Stimulated activated naive B cell treated with anti-CD40 and anti-IgM and Interleukin-4, amounts not matched to agents 10 μg/mL and 1 μg/mL and 100 μg/mL, for 72 hours (primary cell): ENCODE measurements around the gene C2CD4C.
"Not testable (repeated sequence)": the region's sequence is repeated elsewhere in the genome, so short reads cannot be mapped to it uniquely, and the experiment has no call there.

ENCODE experiments used
- ATAC-seq, 2 donors: fragments of 150-1000 bp; cut with Tn5 transposase; replicated peaks; 2 replicates each; pipeline ENCODE4 v1.10.0; 2021; ENCODE audit warnings: moderate library complexity in 1 of 2
- DNase-seq: peaks from one replicate; pipeline ENCODE4 v3.0.0; 2021
- H3K27ac Mint-ChIP-seq: one replicate; pipeline ENCODE4 v1.8.0; 2022; ENCODE audit warnings: mild to moderate bottlenecking, mixed read lengths
- H3K27me3 Mint-ChIP-seq, 2 donors: one replicate each; pipeline ENCODE4 v1.8.0; 2022; ENCODE audit warnings: mixed read lengths in 2 of 2
- H3K36me3 Mint-ChIP-seq, 2 donors: one replicate each; pipeline ENCODE4 v1.8.0; 2022; ENCODE audit warnings: mixed read lengths in 2 of 2, mild to moderate bottlenecking in 1 of 2
- H3K4me1 Mint-ChIP-seq, 2 donors: one replicate each; pipeline ENCODE4 v1.8.0; 2022; ENCODE audit warnings: mixed read lengths in 2 of 2, mild to moderate bottlenecking in 1 of 2
- H3K4me3 Mint-ChIP-seq, 2 donors: one replicate each; pipeline ENCODE4 v1.8.0; 2022; ENCODE audit warnings: mild to moderate bottlenecking in 2 of 2, mixed read lengths in 2 of 2, moderate library complexity in 1 of 2
- H3K9me3 Mint-ChIP-seq, 2 donors: one replicate each; pipeline ENCODE4 v1.8.0; 2022; ENCODE audit warnings: mixed read lengths in 2 of 2, mild to moderate bottlenecking in 1 of 2

Gene C2CD4C

GRCh38 chr19:413756-414420, 4.9 kb upstream of the C2CD4C start:
- H3K9me3 Mint-ChIP-seq = no peaks in the 10 kb centered on the region

DNA sequence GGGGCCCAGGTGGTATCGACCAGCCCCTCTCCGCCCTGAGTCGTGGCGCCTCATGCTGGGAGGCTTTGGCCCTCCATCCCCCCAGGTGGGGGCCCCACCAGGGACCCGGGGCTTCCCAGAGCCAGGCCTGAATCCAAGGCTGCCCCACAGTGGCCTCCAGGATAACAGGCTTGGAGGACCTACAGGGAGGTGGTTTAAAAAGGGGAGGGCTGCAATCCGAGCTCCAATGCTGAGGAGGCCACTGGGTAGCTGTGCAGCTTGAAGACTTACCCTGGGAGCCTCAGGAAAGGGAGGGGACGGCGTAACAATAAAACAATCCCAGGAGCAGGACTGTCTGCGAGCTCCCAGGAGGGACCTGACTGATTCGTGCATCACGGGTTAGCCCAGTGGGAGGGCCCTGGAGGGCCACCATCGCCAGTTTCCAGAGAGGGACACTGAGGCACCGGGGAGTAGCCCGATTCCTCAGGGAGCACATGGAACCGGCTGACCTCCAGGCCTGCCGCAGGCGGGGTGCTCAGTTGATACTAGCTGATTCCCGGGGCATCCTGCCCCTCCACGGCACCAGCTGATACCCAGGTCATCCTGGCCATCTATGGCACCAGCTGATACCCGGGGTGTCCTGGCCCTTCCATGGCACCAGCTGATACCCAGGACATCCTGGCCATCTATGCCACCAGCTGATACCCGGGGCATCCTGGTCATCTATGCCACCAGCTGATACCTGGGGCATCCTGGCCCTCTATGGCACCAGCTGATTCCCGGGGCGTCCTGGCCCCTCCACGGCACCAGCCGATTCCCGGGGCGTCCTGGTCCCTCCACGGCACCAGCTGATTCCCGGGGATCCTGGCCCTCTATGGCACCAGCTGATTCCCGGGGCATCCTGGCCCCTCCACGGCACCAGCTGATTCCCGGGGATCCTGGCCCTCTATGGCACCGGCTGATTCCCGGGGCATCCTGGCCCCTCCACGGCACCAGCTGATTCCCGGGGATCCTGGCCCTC, 3.7 kb upstream of the C2CD4C start:
- Mint-ChIP-seq H3K4me1 (peaks cover 6% of the 10 kb centered on the region in 2 donors), H3K36me3 (no peaks in the 10 kb centered on the region)
- ATAC-seq = no peak

More at GRCh38 chr19:413756-414420, 4.9 kb upstream of the C2CD4C start:
- ATAC-seq = no peak
- no peaks in the 10 kb centered on the region for H3K36me3 Mint-ChIP-seq
- H3K4me3 Mint-ChIP-seq = no peak overlapping the region
- peaks cover 7 to 13% of the 10 kb centered on the region in 2 donors for H3K27me3 Mint-ChIP-seq
- no peak for DNase-seq
- H3K27ac Mint-ChIP-seq = no peak overlapping the region
- peaks cover 6% of the 10 kb centered on the region in 2 donors for H3K4me1 Mint-ChIP-seq

GRCh38 chr19:411723-412355, 2.9 kb upstream of the C2CD4C start:
- Mint-ChIP-seq H3K27ac (no peak overlapping the region), H3K9me3 (no peaks in the 10 kb centered on the region), H3K27me3 (peaks cover 7 to 22% of the 10 kb centered on the region in 2 donors), H3K4me3 (no peak overlapping the region), H3K36me3 (no peaks in the 10 kb centered on the region), H3K4me1 (peaks cover 6% of the 10 kb centered on the region in 2 donors)
- DNase-seq (no peak), ATAC-seq (no peak)

More for the DNA sequence above, 3.7 kb upstream of the C2CD4C start:
- DNase-seq = no peak
- Mint-ChIP-seq H3K9me3 (no peaks in the 10 kb centered on the region), H3K4me3 (no peak overlapping the region), H3K27ac (no peak overlapping the region), H3K27me3 (peaks cover 7 to 19% of the 10 kb centered on the region in 2 donors)

- not testable (repeated sequence) for H3K4me3 Mint-ChIP-seq, H3K27ac Mint-ChIP-seq, DNase-seq, H3K9me3 Mint-ChIP-seq, H3K36me3 Mint-ChIP-seq, ATAC-seq, H3K4me1 Mint-ChIP-seq
- peaks cover 7 to 26% of the 10 kb centered on the region in 2 donors for H3K27me3 Mint-ChIP-seq
These were observed 2.3 kb upstream of the C2CD4C start for GRCh38 chr19:411121-411722.

GRCh38 chr19:410243-410781, 1.4 kb upstream of the C2CD4C start:
- no peak for DNase-seq
- Mint-ChIP-seq H3K36me3 (no peaks in the 10 kb centered on the region), H3K4me3 (no peak overlapping the region), H3K27ac (no peak overlapping the region), H3K9me3 (no peaks in the 10 kb centered on the region), H3K4me1 (peaks cover 6% of the 10 kb centered on the region in 2 donors), H3K27me3 (peaks cover 7 to 35% of the 10 kb centered on the region in 2 donors)
- ATAC-seq = no peak

DNA sequence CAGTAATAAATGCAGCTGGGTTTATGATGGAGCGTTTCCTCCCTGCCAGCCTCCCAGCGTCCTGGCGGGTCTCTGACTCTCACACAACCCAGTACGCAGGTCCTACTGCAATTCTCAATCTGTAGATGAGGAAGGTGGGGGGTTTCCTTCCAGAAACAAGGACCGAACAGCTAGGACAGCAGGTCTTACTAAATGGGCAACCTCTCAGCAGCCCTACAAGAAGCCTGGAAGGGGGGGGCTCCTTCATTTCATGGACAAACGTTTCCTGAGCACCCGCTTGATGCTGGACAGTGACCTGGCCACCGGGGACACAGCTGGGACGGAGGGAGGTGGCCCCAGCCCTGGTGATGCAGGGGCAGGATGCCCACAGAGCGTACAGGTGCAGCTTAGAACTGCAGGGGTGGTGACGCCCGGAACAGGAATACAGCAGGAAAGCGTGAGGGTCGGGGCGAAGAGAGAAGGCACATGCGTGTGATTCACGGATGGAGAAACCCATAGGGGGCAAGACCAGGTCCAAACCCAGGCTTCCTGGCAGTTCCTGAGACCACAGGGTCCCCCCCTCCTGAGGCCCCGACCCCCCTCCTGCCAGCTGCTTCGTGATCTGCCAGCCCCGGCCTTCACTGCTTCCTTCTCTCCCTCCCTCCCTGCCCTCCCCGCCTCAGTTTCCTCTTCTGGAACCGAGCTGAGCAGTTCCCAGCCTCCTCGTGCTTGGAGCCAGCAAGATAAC, 732 bp upstream of the C2CD4C start:
- Mint-ChIP-seq H3K4me3 (peak overlapping the region; percentile 68 to 82), H3K4me1 (peaks cover 6% of the 10 kb centered on the region in 2 donors), H3K27me3 (peaks cover 7 to 39% of the 10 kb centered on the region in 2 donors), H3K36me3 (no peaks in the 10 kb centered on the region), H3K9me3 (no peaks in the 10 kb centered on the region), H3K27ac (peak overlapping the region; percentile 73)
- DNase-seq = no peak
- ATAC-seq = peak in 1 of 2 donors; percentile 52

GRCh38 chr19:408441-408901, 476 bp downstream of the C2CD4C start:
- Mint-ChIP-seq H3K4me1 (peaks cover 6 to 7% of the 10 kb centered on the region in 2 donors), H3K27me3 (peaks cover 11 to 44% of the 10 kb centered on the region in 2 donors), H3K4me3 (peak overlapping the region in 1 of 2 donors; percentile 22), H3K36me3 (no peaks in the 10 kb centered on the region), H3K27ac (no peak overlapping the region), H3K9me3 (no peaks in the 10 kb centered on the region)
- peak in 1 of 2 donors; percentile 21 for ATAC-seq
- DNase-seq = no peak

- Mint-ChIP-seq H3K9me3 (no peaks in the 10 kb centered on the region), H3K27me3 (peaks cover 18 to 51% of the 10 kb centered on the region in 2 donors), H3K36me3 (no peaks in the 10 kb centered on the region), H3K27ac (no peak overlapping the region), H3K4me3 (peak overlapping the region in 1 of 2 donors; percentile 22), H3K4me1 (peaks cover 6 to 7% of the 10 kb centered on the region in 2 donors)
- no peak for ATAC-seq
- DNase-seq = no peak
These were observed 1.2 kb downstream of the C2CD4C start for GRCh38 chr19:407511-408440.

- no peaks in the 10 kb centered on the region for H3K36me3 Mint-ChIP-seq
- H3K4me3 Mint-ChIP-seq = no peak overlapping the region
- ATAC-seq = no peak
- peaks cover 6 to 7% of the 10 kb centered on the region in 2 donors for H3K4me1 Mint-ChIP-seq
- H3K27ac Mint-ChIP-seq = no peak overlapping the region
- no peaks in the 10 kb centered on the region for H3K9me3 Mint-ChIP-seq
- no peak for DNase-seq
- H3K27me3 Mint-ChIP-seq = peaks cover 19 to 52% of the 10 kb centered on the region in 2 donors
These were observed 1.9 kb downstream of the C2CD4C start for GRCh38 chr19:406971-407510.

GRCh38 chr19:406135-406781, 2.7 kb downstream of the C2CD4C start:
- H3K9me3 Mint-ChIP-seq = no peaks in the 10 kb centered on the region
- no peak overlapping the region for H3K27ac Mint-ChIP-seq
- H3K27me3 Mint-ChIP-seq = peaks cover 21 to 54% of the 10 kb centered on the region in 2 donors
- ATAC-seq = no peak
- DNase-seq = no peak
- H3K36me3 Mint-ChIP-seq = no peaks in the 10 kb centered on the region
- H3K4me3 Mint-ChIP-seq = no peak overlapping the region
- peaks cover 6 to 7% of the 10 kb centered on the region in 2 donors for H3K4me1 Mint-ChIP-seq

DNA sequence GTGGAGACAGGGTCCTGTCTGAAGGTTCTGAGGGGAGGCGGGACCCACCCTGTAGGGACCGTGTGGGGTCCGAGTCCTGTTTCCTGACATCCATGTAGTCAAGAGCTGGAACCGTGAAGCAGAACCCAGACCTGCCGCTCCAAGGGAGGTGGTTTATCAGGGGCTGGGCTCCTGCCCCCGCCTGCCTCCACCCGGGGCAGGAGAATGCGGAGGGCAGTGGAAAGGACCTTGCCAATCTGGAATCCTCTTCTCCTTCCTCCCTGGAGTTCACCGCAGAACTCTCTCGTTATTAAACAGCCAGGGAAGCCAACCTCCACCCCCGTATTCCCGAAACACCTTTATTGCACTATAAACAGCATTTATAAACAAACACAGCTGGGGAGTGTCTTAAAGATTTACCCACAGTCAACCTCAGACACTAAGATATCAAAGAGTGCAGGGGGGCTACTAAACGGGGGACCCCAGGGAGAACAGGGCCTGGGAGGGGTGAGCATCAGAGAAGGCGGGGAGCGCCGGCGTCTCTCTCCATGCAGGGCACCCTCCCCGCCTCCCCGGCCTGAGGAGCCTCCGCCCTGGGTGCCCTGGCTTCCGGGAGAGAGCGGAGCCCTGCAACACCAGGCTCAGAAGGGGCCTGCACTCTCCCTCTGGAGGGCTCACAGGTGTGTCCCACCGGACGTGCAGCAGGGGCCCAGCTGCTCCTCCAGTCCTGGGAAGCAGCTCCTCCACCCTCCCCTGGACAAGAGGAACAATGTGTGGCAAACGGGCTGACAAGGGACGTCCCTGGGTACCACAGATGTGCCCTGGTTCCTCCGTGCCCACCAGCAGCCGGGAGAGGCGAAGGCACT, 3.6 kb downstream of the C2CD4C start:
- ATAC-seq = no peak

More for the DNA sequence above, 3.6 kb downstream of the C2CD4C start:
- peaks cover 6 to 7% of the 10 kb centered on the region in 2 donors for H3K4me1 Mint-ChIP-seq
- H3K27ac Mint-ChIP-seq = no peak overlapping the region
- no peak overlapping the region for H3K4me3 Mint-ChIP-seq
- no peak for DNase-seq
- no peaks in the 10 kb centered on the region for H3K36me3 Mint-ChIP-seq
- H3K9me3 Mint-ChIP-seq = no peaks in the 10 kb centered on the region
- H3K27me3 Mint-ChIP-seq = peaks cover 26 to 59% of the 10 kb centered on the region in 2 donors
